Stimulated activated CD8-positive, alpha-beta memory T cell treated with anti-CD3 and anti-CD28 coated beads, Interleukin-15, amount 100 ng/mL, for 4 hours (primary cell): ENCODE measurements around the gene REV3L.
"Not testable (repeated sequence)": the region's sequence is repeated elsewhere in the genome, so short reads cannot be mapped to it uniquely, and the experiment has no call there.

Source experiments
- DNase-seq, 2 donors: peaks; one replicate each; pipeline ENCODE4 v3.0.0-alpha.2; 2020; ENCODE audit warnings: low read depth in 2 of 2

The REV3L gene

GRCh38 chr6:111260570-111261298 is 222.3 kb downstream of the REV3L start:
- no peak for DNase-seq

- DNase-seq, result peak; percentile 96 to 99
These were observed 223.8 kb downstream of the REV3L start for GRCh38 chr6:111259089-111259831.

GRCh38 chr6:111258615-111259088 is 224.4 kb downstream of the REV3L start:
- no peak for DNase-seq

GRCh38 chr6:111258010-111258409 is 225.0 kb downstream of the REV3L start:
- DNase-seq, result no peak

- no peak for DNase-seq
These were observed 226.4 kb downstream of the REV3L start for GRCh38 chr6:111256646-111257045.

- not testable (repeated sequence) for DNase-seq
These were observed 227.2 kb downstream of the REV3L start for GRCh38 chr6:111255838-111256237.

GRCh38 chr6:111254779-111255166 is 228.2 kb downstream of the REV3L start:
- no peak for DNase-seq

- DNase-seq, result no peak
These were observed 228.8 kb downstream of the REV3L start for GRCh38 chr6:111254004-111254778.

GRCh38 chr6:111252726-111253125 is 230.3 kb downstream of the REV3L start:
- DNase-seq, result no peak

- DNase-seq, result no peak
These were observed 232.1 kb downstream of the REV3L start for GRCh38 chr6:111250791-111251354.
